ENCODE measurements around the gene WDR73. TPM values are rescaled to one million over a fixed set of nuclear protein-coding genes. Genes with fewer than 3 reads are reported as not detected.

Gene WDR73
- total and polyA plus RNA-seq, 2 donors (not counting 3 experiments of a cell fraction or from before 2014, with no cell fraction given) = 29.0 to 29.1 TPM

DNA sequence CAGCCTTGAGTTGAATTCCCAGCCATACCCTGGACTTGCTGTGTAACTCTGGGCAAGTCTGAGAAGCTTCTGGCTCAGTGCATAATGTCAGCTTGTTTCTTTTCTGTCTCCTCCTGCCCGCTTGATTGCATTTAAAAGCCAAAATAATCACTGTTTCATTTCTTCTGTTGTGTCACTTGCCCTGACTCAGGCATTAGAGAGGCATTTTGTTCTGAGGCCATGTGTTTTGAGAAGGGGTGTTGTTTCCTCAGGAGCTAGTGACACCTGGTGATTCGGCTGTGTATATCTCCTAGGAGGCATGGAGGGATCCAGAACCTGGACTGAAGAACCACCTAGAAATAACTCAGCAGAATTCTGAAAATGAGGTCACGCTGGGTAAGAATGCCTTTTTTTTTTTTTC is 16.0 kb downstream of the WDR73 start:
- no peak for FAIRE-seq
- Histone ChIP-seq H3K9ac (replicated peaks; ENCODE audit: extremely low read depth, insufficient read depth, low read length) (no peak overlapping the region), H3K27me3 (ENCODE audit: control insufficient read depth in 2 of 2, insufficient read depth in 2 of 2, low read length in 2 of 2) (no peaks in the 10 kb centered on the region), H4K20me1 (replicated peaks; ENCODE audit: control insufficient read depth, extremely low read depth, insufficient read depth, low read length) (no peaks in the 10 kb centered on the region), H3K9me1 (replicated peaks; ENCODE audit: control insufficient read depth, extremely low read depth, insufficient read depth, low read length) (no peaks in the 10 kb centered on the region), H3K27ac (ENCODE audit: insufficient read depth, low read depth, low read length) (no peak overlapping the region), H3K9me3 (replicated peaks; ENCODE audit: control insufficient read depth, insufficient read depth, low read length) (no peaks in the 10 kb centered on the region), H3K79me2 (ENCODE audit: control insufficient read depth, insufficient read depth, low read length) (peaks cover 3% of the 10 kb centered on the region), H3K4me3 (replicated peaks in 1 of 3; ENCODE audit: insufficient read depth in 1 of 3, low read depth in 1 of 3, low read length in 3 of 3) (no peak overlapping the region), H3K4me2 (ENCODE audit: insufficient read depth, low read length) (no peak overlapping the region), H3K36me3 (ENCODE audit: control insufficient read depth in 2 of 2, extremely low read depth in 1 of 2, insufficient read depth in 2 of 2, low read length in 2 of 2) (peaks cover 3 to 16% of the 10 kb centered on the region in 2 experiments), H3K4me1 (ENCODE audit: control insufficient read depth, extremely low read depth, insufficient read depth, low read length) (peaks cover 7% of the 10 kb centered on the region), H2AFZ (ENCODE audit: low read depth, low read length) (no peak overlapping the region)
- no peak for DNase-seq (ENCODE audit: low read depth, low spot score)
- CTCF ChIA-PET = interaction anchor here (1.2 to 2.8 kb wide), 3 partner anchors 37 to 290 kb away, joined by 3 to 12 read pairs (median 4); partner anchors contain the start of gene ZSCAN2
- intact Hi-C loops (cut with micrococcal nuclease) (loop anchor here (1.0 kb wide), 1 partner anchor 50 kb away; no protein-coding TSS in a partner anchor), dilution Hi-C loops (cut with MboI; ENCODE audit: extremely low pct_ligation_motif_present, low sequenced_read_pairs) (no loop called here)
- POLR2A ChIA-PET = no interaction called here
- BruUV-seq (replicated peaks) = no TSS peak
- TF ChIP-seq POLR2A (IDR thresholded peaks at IDR 0.05; ENCODE audit: low read depth, low read length) (no peak), GATA2 (IDR thresholded peaks at IDR 0.05; ENCODE audit: insufficient read depth, insufficient read length, low read depth, low read length) (no peak), CTCF (IDR thresholded peaks at IDR 0.05; ENCODE audit: extremely low read depth in 1 of 2, insufficient read depth in 1 of 2, low read depth in 1 of 2, low read length in 2 of 2) (no peak), MAX (IDR thresholded peaks at IDR 0.05; ENCODE audit: insufficient read depth, insufficient read length) (no peak), POLR2AphosphoS5 (IDR thresholded peaks at IDR 0.05; ENCODE audit: insufficient read depth, low read depth, low read length) (no peak), JUN (IDR thresholded peaks at IDR 0.05; ENCODE audit: borderline replicate concordance, insufficient read depth, insufficient read length, low read depth) (no peak)
